GM18507 (cell line): ENCODE results near the gene NLRP11.
"Not testable (repeated sequence)": the region's sequence is repeated elsewhere in the genome, so short reads cannot be mapped to it uniquely, and the experiment has no call there.

Source experiments
- DNase-seq: peaks from one replicate; pipeline ENCODE4 v3.0.0; 2011; ENCODE audit warnings: low read depth; ENCODE audit not compliant: insufficient read length; ENCODE audit errors: extremely low spot score
- FAIRE-seq: peaks from 2 replicates; lab custom pipeline; 2011; peaks lifted over from hg19 to GRCh38; lab: Jason Lieb, UNC

NLRP11 gene

GRCh38 chr19:55795021-55795420 is 36.8 kb downstream of the NLRP11 start:
- no peak for FAIRE-seq
- no peak for DNase-seq

GRCh38 chr19:55781112-55781511 is 50.7 kb downstream of the NLRP11 start:
- DNase-seq (no peak), FAIRE-seq (no peak)

GRCh38 chr19:55778331-55778730 is 53.5 kb downstream of the NLRP11 start:
- FAIRE-seq (no peak), DNase-seq (no peak)

- no peak for DNase-seq
- no peak for FAIRE-seq
Observed at GRCh38 chr19:55777528-55777927, 54.3 kb downstream of the NLRP11 start.

- not testable (repeated sequence) for FAIRE-seq, DNase-seq
Observed at GRCh38 chr19:55769632-55770031, 62.2 kb downstream of the NLRP11 start.

GRCh38 chr19:55768818-55769217 is 63.0 kb downstream of the NLRP11 start, which contains the start of gene RFPL4AL1:
Gene RFPL4AL1, plus strand, starts transcription at chr19:55769118. Its CDS starts 2,687 bp downstream, at chr19:55771805.
- not testable (repeated sequence) for DNase-seq, FAIRE-seq

GRCh38 chr19:55766466-55766865 is 65.3 kb downstream of the NLRP11 start:
- no peak for DNase-seq

GRCh38 chr19:55758797-55759196 is 73.0 kb downstream of the NLRP11 start, which contains the start of gene RFPL4A:
Gene RFPL4A, plus strand, starts transcription at chr19:55759097. Its CDS starts 2,704 bp downstream, at chr19:55761801.
- FAIRE-seq, DNase-seq: not testable (repeated sequence)

More at GRCh38 chr19:55766466-55766865, 65.3 kb downstream of the NLRP11 start:
- no peak for FAIRE-seq

GRCh38 chr19:55756808-55757207 is 75.0 kb downstream of the NLRP11 start:
- not testable (repeated sequence) for FAIRE-seq, DNase-seq

GRCh38 chr19:55753401-55753800 is 78.4 kb downstream of the NLRP11 start:
- no peak for DNase-seq
- FAIRE-seq: no peak

GRCh38 chr19:55750715-55751114 is 81.1 kb downstream of the NLRP11 start:
- no peak for DNase-seq
- no peak for FAIRE-seq

- DNase-seq (no peak), FAIRE-seq (no peak)
Observed at GRCh38 chr19:55738302-55738701, 93.5 kb downstream of the NLRP11 start, which contains the start of gene NLRP9. Gene NLRP9, minus strand, starts transcription at chr19:55738402. Its CDS starts 28 bp downstream, at chr19:55738374.
